GM21360 (cell line): ENCODE data around the gene LAIR2.

Experiments used
- ATAC-seq: cut with Tn5 transposase; IDR thresholded peaks from one replicate; pipeline ENCODE4 v1.9.1; 2021; ENCODE audit warnings: mild to moderate bottlenecking, moderate library complexity; ENCODE audit not compliant: unreplicated experiment

The LAIR2 gene, protein sequence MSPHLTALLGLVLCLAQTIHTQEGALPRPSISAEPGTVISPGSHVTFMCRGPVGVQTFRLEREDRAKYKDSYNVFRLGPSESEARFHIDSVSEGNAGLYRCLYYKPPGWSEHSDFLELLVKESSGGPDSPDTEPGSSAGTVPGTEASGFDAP

DNA sequence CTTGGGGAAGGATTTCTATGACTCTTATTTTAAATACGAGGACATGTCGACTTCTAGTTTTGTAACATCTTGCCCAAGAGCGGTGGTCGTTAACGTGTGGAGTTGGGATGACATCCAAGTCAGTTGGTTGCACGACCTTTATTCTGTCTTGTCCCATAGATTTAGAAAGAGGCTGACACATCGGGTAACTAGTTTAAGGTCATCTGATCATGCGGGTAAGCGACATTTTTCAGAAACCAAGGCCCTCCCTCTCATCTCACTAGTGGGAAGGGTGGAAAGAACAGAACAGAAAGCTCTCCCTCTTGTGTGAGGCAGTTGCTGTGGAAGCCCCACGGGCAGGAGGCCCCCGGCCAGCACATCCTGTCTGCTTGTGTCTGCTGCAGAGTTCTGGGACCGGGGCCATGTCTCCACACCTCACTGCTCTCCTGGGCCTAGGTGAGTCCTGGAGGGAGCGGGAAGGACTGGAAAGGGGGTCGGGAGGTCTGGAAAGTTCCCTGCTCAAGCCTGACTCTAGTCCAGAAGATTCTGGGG lies at the start of gene LAIR2:
Gene LAIR2, plus strand, starts transcription at position 314 of the 531 bp plus-strand sequence. Its CDS starts 88 bp downstream, at position 402.
- no peak for ATAC-seq

DNA sequence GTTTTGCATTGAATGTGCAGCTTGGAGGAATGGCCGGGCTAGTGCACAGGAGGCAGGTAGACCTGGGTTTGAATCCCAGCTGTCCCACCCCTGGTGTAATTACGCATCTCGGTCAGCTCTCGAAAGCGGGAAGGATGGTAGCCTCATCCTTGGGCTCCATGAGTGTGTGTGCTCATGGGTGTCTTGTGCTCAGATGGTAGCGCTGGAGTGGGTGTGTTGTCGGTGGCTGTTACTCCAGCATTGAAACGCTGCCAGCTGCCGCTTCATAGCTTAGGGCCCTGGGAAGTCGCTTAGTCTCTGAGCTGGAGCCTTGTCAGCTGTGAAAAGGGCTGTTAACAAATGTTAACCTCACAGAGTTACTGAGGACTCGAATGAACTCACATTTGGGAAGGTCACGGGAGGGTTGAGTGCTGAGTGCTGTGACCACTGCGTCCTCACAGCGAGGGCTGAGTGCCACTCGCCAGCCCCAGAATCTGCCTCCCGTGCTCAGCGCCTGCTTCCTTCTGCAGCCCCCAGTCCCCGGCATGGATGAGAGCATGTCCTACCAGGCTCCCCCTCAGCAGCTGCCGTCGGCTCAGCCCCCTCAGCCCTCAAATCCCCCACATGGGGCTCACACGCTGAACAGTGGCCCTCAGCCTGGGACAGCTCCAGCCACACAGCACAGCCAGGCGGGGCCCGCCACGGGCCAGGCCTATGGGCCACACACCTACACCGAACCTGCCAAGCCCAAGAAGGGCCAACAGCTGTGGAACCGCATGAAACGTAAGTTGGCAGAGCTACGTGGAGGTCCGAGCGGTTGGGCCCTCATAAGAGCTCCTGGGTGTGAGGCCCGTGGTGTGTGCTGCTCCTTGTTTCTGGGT lies 48.5 kb upstream of the LAIR2 start:
- no peak for ATAC-seq

- no peak for ATAC-seq
These were observed 47.6 kb upstream of the LAIR2 start for GRCh38 chr19:54454781-54455675.

GRCh38 chr19:54455786-54456422 lies 46.7 kb upstream of the LAIR2 start:
- no peak for ATAC-seq

GRCh38 chr19:54456423-54457373 lies 45.9 kb upstream of the LAIR2 start:
- no peak for ATAC-seq

DNA sequence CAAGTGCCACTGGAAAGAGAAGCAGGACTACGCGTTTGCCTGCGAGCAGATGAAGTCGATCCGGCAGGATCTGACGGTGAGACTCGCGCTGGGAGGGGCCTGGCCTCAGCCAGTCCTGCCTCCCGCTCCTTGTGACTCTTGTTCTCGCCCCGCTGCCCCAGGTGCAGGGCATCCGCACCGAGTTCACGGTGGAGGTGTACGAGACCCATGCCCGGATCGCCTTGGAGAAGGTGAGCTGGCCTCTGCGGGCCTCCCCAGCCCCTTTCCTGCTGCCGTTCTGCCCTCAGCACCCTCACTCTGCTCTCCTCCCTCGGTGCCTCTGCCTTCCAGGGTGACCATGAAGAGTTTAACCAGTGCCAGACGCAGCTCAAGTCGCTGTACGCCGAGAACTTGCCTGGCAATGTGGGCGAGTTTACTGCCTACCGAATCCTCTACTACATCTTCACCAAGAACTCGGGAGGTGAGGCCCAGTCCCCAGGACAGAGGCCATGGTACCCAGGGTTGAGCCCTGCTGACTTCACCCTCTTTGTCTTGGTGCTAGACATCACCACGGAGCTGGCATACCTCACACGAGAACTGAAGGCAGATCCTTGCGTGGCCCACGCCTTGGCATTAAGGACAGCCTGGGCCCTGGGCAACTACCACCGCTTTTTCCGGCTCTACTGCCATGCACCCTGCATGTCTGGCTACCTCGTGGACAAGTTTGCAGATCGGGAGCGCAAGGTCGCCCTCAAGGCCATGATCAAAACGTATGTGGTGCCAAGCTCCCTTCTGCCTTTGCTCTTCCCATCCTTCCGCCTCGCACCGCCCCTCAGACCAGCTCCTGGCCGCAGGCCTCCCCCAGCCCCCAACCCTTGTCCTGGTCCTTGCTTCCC lies 44.6 kb upstream of the LAIR2 start:
- ATAC-seq, result no peak

- ATAC-seq, result no peak
These were observed 43.9 kb upstream of the LAIR2 start for GRCh38 chr19:54458648-54459281.

- ATAC-seq, result no peak
These were observed 43.1 kb upstream of the LAIR2 start for GRCh38 chr19:54459282-54460229.

DNA sequence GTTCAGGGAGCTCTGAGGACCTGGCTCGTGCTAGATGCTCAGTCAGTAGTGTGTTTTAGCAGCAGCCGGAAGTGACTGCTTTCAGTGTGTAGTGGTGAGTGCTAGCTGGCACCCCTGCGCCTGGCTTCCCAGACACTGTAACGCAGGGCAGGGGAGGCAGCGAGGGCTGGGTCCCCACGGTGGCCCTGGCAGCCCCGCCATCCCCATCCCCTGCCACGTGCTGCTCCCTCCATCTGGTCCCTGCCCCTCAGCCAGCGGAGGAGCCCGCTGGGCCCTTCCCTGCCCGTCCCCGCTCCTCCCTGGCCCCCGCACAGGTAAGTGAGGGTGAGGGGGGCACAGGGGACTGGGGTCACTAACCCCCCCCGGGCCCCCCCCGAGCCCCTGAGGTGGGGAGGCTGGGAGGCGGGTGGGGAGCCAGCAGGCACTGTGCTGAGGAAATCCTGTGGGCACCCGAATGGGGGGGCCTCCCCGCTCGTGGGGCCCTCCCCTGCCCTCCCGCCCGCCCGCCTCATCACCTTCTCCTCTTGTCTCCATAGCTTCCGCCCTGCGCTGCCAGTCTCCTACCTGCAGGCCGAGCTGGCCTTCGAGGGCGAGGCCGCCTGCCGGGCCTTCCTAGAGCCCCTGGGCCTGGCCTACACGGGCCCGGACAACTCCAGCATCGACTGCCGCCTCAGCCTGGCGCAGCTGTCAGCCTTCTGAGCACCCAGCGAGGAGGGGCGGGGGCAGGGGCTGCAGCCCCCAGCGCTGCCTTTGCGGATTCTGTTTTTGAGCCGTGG lies 42.2 kb upstream of the LAIR2 start:
- no peak for ATAC-seq

GRCh38 chr19:54461210-54461609 lies 41.4 kb upstream of the LAIR2 start:
- ATAC-seq, result no peak

DNA sequence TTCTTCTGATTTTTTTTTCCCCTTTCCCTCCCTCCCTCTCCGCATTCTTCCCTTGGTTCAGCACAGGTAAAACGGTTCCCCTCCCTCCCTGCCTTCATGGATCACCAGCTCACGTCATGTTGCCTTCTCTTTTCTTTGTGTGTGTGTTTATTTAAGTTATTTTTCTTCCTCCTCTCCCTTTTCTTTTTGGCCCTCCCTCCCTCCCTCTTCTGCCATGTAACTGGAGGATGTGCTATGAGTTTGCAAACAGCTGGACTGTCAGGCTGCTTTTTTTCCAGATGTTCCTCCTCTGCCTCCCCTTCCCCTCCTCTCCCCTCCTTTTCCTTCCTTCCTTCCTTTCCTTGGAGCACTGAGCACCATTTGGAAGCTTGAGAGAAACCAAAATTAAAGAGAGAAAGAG lies 41.0 kb upstream of the LAIR2 start:
- ATAC-seq, result no peak

GRCh38 chr19:54462047-54462654 lies 40.5 kb upstream of the LAIR2 start:
- no peak for ATAC-seq

- peak; percentile 14 for ATAC-seq
These were observed 39.7 kb upstream of the LAIR2 start for GRCh38 chr19:54462655-54463530.

DNA sequence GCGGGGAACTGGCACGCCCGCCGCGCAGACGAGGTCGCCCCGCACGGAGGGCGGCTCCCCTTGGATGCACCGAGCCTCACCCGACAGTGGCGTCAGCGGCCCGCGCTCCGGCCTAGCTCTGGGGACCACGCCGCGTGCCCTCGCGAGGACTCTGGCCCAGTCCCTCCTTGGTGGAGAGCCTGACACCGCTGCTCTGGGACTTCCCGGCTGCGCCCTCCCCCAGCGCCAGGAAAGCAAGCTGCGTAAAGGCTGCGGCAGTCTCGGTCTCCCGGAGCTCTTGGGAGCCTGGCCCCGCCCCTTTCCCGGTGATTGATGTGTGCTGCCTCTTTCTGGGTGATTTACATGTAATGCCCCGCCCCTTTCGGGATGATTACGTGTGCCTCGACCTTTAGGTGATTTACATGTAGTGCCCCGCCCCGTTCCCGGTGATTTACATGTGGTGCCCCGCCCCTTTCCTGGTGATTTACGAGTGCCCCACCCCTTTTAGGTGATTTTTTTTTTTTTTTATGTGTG lies 39.0 kb upstream of the LAIR2 start, which contains the start of gene LENG9:
Gene LENG9, minus strand, starts transcription at position 248 of the 513 bp plus-strand sequence. CDS start 252 bp downstream, outside the sequence.
- peak; percentile 60 for ATAC-seq
